PC-9 (cell line): ENCODE data around the gene GMDS. TPM values are rescaled to one million over a fixed set of nuclear protein-coding genes. Genes with fewer than 3 reads are reported as not detected.

ENCODE experiments used
- BruUV-seq: library from RNA; stranded (reverse); fragments of 400-500 nt; replicated peaks from 2 replicates; lab custom pipeline; 2021; lab: Mats Ljungman, UMichigan
- CTCF ChIA-PET: fragments of 300-600 bp; sonication (Branson Sonifier 250); formaldehyde crosslinking; loops from one replicate; lab custom pipeline; 2022; ENCODE audit warnings: antibody characterized with exemption; lab: Charles Lee
- POLR2A ChIA-PET: fragments of 300-600 bp; sonication (Branson Sonifier 250); formaldehyde crosslinking; loops from one replicate; lab custom pipeline; 2022; ENCODE audit warnings: antibody characterized with exemption; ENCODE audit not compliant: unreplicated experiment; lab: Charles Lee
- DNase-seq, 2 experiments: peaks; one replicate each; pipeline versions ENCODE4 v3.0.0 to v3.0.0-alpha.2; 2015 to 2022; ENCODE audit warnings: mixed read lengths in 1 of 2
- H2AFZ ChIP-seq: fragments of 200-600 bp; sonication (generic); 2 replicates; pipeline ENCODE4 v1.8.1; 2017; ENCODE audit warnings: antibody characterized with exemption
- H3F3A ChIP-seq: fragments of 200-600 bp; sonication (generic); 2 replicates; pipeline ENCODE4 v1.8.1; 2017; ENCODE audit warnings: antibody characterized with exemption, mild to moderate bottlenecking, low read depth; ENCODE audit not compliant: insufficient read depth
- H3K27ac ChIP-seq: fragments of 200-600 bp; sonication (generic); 2 replicates; pipeline ENCODE4 v1.6.1; 2016; ENCODE audit warnings: mixed run types
- H3K27me3 ChIP-seq: fragments of 200-600 bp; sonication (generic); 2 replicates; pipeline ENCODE4 v1.6.1; 2016; ENCODE audit warnings: low read depth, mixed run types; ENCODE audit not compliant: insufficient read depth
- H3K36me3 ChIP-seq: fragments of 200-600 bp; sonication (generic); 2 replicates; pipeline ENCODE4 v1.6.1; 2016; ENCODE audit warnings: low read depth, mixed run types
- H3K4me1 ChIP-seq: fragments of 200-600 bp; sonication (generic); replicated peaks from 2 replicates; pipeline ENCODE4 v1.6.1; 2016; ENCODE audit warnings: mixed run types; ENCODE audit not compliant: insufficient read depth
- H3K4me2 ChIP-seq: fragments of 200-600 bp; sonication (generic); 2 replicates; pipeline ENCODE4 v1.6.1; 2017; ENCODE audit warnings: mixed run types
- H3K4me3 ChIP-seq: fragments of 200-600 bp; sonication (generic); 2 replicates; pipeline ENCODE4 v1.6.1; 2016; ENCODE audit warnings: mixed run types
- H3K79me2 ChIP-seq: fragments of 200-600 bp; sonication (generic); 2 replicates; pipeline ENCODE4 v1.6.1; 2017; ENCODE audit warnings: low read depth, mixed run types
- H3K9me2 ChIP-seq: fragments of 200-600 bp; sonication (generic); 2 replicates; pipeline ENCODE4 v1.8.1; 2017; ENCODE audit warnings: mild to moderate bottlenecking; ENCODE audit not compliant: insufficient read depth
- H3K9me3 ChIP-seq: fragments of 200-600 bp; sonication (generic); 2 replicates; pipeline ENCODE4 v1.8.1; 2016; ENCODE audit warnings: low read depth; ENCODE audit not compliant: insufficient read depth
- H4K20me1 ChIP-seq: fragments of 200-600 bp; sonication (generic); 2 replicates; pipeline ENCODE4 v1.8.1; 2017; ENCODE audit not compliant: insufficient read depth
- EZH2 ChIP-seq: fragments of 200-600 bp; sonication (generic); IDR thresholded peaks from 2 replicates; pipeline ENCODE4 v1.8.0; 2017; ENCODE audit warnings: antibody characterized with exemption, low read depth
- intact Hi-C: fragments of 100-400 bp; cut with micrococcal nuclease; formaldehyde crosslinking; loops from one replicate; pipeline ENCODE4 v1.10.0; 2022; ENCODE audit not compliant: unreplicated experiment
- total RNA-seq: library from RNA; stranded (reverse); gene quantifications from 2 replicates; pipeline ENCODE4 v1.2.3, GENCODE V29; 2021
- TF ChIP-seq, protein P1 (sequence below): fragments of 200-600 bp; sonication (generic); conservative IDR thresholded peaks from 2 replicates; pipeline ENCODE4 v1.6.1; 2017; ENCODE audit warnings: mixed run types, antibody characterized with exemption, mild to moderate bottlenecking, moderate library complexity

The GMDS gene
- total RNA-seq, 1 experiment from 2014 or later, result 30.1 TPM

- BruUV-seq, result no TSS peak
- TF ChIP-seq, protein P1, sequence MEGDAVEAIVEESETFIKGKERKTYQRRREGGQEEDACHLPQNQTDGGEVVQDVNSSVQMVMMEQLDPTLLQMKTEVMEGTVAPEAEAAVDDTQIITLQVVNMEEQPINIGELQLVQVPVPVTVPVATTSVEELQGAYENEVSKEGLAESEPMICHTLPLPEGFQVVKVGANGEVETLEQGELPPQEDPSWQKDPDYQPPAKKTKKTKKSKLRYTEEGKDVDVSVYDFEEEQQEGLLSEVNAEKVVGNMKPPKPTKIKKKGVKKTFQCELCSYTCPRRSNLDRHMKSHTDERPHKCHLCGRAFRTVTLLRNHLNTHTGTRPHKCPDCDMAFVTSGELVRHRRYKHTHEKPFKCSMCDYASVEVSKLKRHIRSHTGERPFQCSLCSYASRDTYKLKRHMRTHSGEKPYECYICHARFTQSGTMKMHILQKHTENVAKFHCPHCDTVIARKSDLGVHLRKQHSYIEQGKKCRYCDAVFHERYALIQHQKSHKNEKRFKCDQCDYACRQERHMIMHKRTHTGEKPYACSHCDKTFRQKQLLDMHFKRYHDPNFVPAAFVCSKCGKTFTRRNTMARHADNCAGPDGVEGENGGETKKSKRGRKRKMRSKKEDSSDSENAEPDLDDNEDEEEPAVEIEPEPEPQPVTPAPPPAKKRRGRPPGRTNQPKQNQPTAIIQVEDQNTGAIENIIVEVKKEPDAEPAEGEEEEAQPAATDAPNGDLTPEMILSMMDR, result no peak
- POLR2A ChIA-PET, result no interaction called here
- Histone ChIP-seq H3K27ac (no peak overlapping the region), H3K4me2 (no peak overlapping the region), H3K4me1 (peaks cover 13% of the 10 kb centered on the region; the same call in 1 of the 2 replicates), H3K36me3 (no peaks in the 10 kb centered on the region), H3K4me3 (no peak overlapping the region), H2AFZ (no peak overlapping the region), H3K9me3 (no peaks in the 10 kb centered on the region), H3K9me2 (no peaks in the 10 kb centered on the region), H3K79me2 (0 out of 2 replicates have a peak, but pooled peaks cover 5% of the 10 kb centered on the region), H4K20me1 (no peaks in the 10 kb centered on the region; the same call in 1 of the 2 replicates), H3K27me3 (no peaks in the 10 kb centered on the region), H3F3A (no peaks in the 10 kb centered on the region)
- intact Hi-C loops, result no loop called here
- CTCF ChIA-PET, result no interaction called here
- no peak for DNase-seq
Observed at GRCh38 chr6:2155206-2155605, 90.2 kb downstream of the GMDS start.

- no peaks in the 10 kb centered on the region for H3K9me2 ChIP-seq
- H3K27me3 ChIP-seq, result no peaks in the 10 kb centered on the region
- DNase-seq, result no peak
- H4K20me1 ChIP-seq, result no peaks in the 10 kb centered on the region
- no peaks in the 10 kb centered on the region for H3K36me3 ChIP-seq
- no peaks in the 10 kb centered on the region for H3K9me3 ChIP-seq
- intact Hi-C loops, result no loop called here
- no peak overlapping the region for H2AFZ ChIP-seq
- H3K4me2 ChIP-seq, result no peak overlapping the region
- CTCF ChIA-PET, result no interaction called here
- TF ChIP-seq EZH2, result no peak
- TF ChIP-seq, protein P1, result no peak
- H3F3A ChIP-seq, result no peaks in the 10 kb centered on the region
- H3K4me1 ChIP-seq, result no peaks in the 10 kb centered on the region
- no peak overlapping the region for H3K4me3 ChIP-seq
- BruUV-seq, result no TSS peak
- POLR2A ChIA-PET, result interaction anchor here (0.6 kb wide), 1 partner anchor 193 kb away, joined by 9 read pairs; no protein-coding TSS in a partner anchor
- H3K27ac ChIP-seq, result no peak overlapping the region
- H3K79me2 ChIP-seq, result no peaks in the 10 kb centered on the region
Observed at GRCh38 chr6:2149361-2150006, 95.9 kb downstream of the GMDS start.

DNA sequence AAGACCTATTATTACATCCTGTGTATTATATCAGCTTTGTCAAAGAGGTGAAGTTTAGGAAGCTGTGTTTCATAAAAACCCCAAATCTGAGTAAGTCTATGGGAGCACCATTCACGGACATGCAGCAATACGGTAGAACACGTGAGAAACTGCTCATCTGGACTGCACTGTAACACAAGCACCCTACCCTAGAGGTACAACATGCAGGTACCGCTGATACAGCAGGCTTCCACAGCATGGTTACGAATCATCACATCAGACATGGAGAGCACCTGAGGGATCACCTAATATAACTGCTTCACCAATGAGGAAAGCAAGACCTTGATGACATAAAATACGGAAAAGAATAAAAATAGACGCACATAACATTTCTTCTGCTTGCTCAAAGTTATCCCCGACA is 96.7 kb downstream of the GMDS start:
- intact Hi-C loops, result no loop called here
- H3K36me3 ChIP-seq, result no peaks in the 10 kb centered on the region
- no peak overlapping the region for H2AFZ ChIP-seq
- H3K4me3 ChIP-seq, result no peak overlapping the region
- no peak overlapping the region for H3K4me2 ChIP-seq
- TF ChIP-seq, protein P1, result no peak
- TF ChIP-seq EZH2, result no peak
- BruUV-seq, result no TSS peak
- H3F3A ChIP-seq, result no peaks in the 10 kb centered on the region
- H3K27me3 ChIP-seq, result no peaks in the 10 kb centered on the region
- H3K4me1 ChIP-seq, result no peaks in the 10 kb centered on the region
- no peaks in the 10 kb centered on the region for H3K9me3 ChIP-seq
- ChIA-PET POLR2A (no interaction called here), CTCF (no interaction called here)
- H4K20me1 ChIP-seq, result no peaks in the 10 kb centered on the region
- no peak for DNase-seq
- H3K9me2 ChIP-seq, result no peaks in the 10 kb centered on the region
- no peak overlapping the region for H3K27ac ChIP-seq
- no peaks in the 10 kb centered on the region for H3K79me2 ChIP-seq
